Measurements from ENCODE around the gene NEBL.
"Not testable (repeated sequence)": the region's sequence is repeated elsewhere in the genome, so short reads cannot be mapped to it uniquely, and the experiment has no call there.

NEBL gene

GRCh38 chr10:20897146-20897825 is at the start of gene NEBL:
Gene NEBL, minus strand, starts transcription at chr10:20897311. Its CDS starts 106 bp downstream, at chr10:20897205.
- no peak for DNase-seq

DNA sequence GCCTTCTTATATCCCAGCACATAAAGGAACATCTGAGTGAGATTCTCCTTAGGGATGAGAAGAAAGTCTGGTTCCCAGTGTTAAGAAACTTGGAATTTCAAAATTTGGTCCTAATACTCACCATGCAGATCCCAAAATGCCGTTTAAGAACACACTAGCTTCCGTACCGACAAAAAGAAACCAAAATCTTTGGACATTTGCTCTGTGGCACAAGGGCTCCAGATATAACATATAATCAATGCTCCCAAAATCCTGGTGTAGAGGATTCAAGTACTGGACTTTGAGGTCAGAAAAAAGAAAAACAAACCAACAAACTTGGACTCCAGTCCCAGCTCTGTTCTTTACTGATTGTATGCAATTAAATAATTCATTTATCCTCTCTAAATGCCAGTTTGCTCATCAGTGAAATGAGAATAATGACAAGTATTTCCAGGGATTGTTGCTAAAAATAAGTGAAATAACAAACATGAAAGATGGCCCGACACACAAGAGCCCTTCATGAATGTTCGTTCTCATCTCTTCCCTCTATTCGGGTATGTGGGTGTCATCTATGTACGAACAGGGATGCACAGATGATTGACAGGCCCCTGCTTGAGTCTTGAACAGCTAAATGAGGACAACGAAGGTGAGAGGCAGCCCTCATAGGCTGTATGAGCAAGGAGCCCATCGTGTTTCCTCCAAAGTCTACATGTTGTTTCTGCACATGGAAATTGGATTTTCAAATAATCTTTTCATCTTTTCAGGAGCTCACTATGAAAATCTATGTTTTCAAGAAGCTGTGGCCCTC is 48.6 kb upstream of the NEBL start:
- no peak for DNase-seq

DNA sequence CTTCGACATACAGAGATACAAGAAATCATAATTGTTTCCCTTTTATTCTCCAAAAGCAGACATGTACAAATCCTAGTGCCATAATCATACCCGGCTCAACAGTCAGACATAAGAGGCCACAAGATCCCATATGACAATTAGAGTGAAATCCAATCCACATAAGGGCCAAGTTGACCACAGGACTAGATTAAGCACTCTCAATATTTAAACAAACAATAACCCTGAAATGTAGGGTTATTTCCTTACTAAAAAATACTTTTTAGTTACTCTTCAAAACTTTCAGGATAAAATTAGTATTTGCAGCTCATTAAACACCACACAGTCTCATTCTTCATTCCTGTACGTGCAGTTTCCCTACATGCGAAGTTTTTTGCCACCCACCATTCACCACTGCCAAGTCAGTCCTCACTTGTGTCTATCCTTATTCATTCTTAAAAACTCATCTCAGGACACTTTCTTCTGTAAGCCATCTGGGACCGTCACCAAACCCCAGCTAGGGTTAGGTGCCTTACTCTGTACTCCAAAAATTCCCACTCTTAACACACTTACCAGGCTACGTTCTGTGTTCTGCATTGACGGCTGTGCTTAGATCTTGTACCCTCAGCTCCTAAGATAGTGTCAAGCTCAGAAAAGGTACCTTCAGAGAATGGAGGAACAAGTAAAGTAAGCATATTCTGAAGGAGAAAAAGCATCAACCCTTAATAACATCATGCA is 47.8 kb upstream of the NEBL start:
- DNase-seq, result no peak

DNA sequence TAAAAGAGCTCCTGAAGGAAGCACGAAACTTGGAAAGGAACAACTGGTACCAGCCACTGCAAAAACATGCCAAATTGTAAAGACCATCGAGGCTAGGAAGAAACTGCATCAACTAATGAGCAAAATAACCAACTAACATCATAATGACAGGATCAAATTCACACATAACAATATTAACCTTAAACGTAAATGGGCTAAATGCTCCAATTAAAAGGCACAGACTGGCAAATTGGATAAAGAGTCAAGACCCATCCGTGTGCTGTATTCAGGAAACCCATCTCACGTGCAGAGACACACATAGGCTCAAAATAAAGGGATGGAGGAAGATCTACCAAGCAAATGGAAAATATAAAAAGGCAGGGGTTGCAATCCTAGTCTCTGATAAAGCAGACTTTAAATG is 42.3 kb upstream of the NEBL start:
- DNase-seq, result not testable (repeated sequence)

DNA sequence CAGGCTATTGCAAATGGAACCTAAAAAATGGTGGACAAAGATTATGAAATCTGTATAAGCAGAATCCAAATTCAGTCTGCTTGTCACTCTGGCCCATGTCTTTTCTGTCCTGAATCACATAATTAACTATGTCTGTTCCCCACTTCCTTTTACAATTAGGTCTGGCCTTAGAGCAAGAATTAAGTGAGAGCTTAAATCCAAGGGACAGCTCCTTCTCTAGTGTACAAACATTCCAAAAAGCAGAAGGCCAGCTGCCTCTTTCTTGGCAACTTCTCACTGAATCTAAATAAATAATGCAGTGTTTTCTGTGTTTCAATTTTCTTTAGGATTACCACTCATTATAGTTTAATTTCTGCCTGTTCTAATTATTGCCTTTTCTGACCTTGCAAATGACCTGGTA is 39.3 kb upstream of the NEBL start:
- DNase-seq, result no peak

DNA sequence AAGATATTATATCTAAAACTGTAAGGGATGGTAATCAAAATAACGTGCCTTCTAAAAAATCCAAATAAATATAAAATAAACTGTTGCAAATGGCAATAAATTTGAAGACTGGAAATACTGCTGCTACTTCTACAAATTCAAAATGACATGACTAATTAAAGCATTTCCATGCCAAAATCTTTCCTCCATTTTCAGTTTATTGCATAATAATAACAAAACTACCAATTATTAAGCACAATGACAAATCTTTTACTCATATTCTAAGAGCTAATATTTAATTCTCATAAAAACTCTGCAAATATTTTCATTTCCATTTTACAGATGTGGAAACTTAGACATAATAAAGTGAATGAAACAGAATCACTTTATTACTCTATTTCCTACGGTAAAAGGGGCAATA is 38.8 kb upstream of the NEBL start:
- DNase-seq, result no peak

- DNase-seq, result no peak
Observed at GRCh38 chr10:20935301-20935700, 38.2 kb upstream of the NEBL start.

DNA sequence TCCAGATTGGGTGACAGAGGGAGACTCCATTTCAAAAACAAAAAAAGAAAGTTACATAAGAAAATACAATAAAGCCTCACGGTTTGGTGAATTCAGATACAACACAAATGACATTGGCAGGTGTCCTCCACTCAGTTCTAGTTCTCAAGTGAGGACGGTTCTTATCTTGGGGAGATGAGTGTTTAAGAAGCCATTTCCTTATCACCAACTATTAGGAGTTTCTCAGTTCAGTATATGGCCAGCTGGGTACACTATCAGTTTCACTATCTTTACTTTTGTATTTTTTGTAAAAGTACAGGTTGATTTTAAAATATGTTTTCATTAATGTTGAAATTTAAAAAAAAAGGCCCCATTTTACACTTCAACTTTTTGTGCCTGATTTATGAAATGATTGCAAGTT is 36.6 kb upstream of the NEBL start:
- no peak for DNase-seq

DNA sequence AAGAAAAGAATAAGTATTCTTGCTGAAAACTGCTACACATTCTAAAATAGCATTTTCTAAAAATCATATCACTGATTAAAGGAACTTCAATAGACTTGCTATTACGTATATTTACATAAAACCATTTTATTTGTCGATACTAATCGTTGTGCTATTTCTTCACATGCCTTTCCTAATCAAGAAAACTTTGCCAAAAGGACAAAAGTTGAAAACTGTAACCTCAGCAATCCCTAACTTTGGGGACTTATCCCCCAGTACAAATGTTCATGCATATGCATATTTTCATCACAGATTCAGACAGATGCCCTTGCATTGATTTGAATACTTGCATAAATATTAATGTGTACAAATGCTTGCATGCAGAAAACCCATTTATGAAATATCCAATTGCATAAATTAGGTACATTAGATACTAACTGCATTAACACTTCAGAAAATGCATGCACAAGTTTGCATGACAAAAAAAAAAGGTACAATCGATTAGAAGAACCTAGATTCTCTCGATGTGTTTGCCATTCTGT is 35.6 kb upstream of the NEBL start:
- DNase-seq, result no peak

DNA sequence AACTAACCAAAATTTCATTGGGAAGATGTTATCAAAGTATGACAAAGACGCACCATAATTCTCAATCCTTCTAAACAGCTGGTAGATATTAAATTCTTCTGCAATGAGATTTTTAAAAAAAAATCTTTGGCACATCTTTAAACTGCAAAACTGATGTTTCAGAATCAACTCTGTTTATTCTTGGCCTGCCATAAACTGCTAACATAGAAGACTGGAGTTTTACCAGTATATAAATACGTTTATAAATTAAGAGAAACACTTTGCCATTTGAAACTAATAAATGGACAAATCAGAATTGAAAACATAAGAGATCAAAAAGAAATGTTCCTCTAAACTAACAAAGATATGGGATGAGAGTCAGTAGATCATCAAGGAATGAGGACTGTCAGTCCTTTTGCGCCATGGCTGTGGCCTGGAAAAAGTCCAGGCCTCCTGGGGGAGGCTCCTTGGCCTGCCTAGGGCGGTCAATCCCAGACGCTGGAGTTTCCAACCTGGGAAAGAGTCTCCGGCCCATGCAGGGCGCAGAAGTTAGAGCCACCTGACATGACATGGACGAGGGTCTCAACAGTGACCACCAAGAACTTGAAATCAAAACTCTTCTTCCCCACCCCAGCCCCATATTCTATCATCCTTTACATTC is 34.2 kb upstream of the NEBL start:
- DNase-seq, result no peak

DNA sequence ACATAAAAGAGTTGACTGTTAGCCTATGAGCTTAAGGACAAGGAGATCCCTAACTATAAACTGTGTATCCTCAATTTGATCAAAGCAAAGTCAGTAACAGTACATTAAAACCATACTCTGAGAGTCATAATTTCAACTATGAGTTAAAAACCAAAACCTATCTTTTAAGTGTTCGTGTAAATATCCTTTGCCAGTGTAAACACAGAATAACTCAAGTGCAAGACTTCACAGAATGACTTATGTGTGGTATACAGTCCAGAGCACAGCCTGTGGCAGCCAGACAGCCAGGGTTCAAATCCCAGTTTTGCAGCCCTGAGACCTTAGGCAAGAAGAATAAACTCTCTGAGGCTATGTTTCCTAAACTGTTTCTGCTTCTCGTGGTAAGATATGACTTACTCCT is 30.3 kb upstream of the NEBL start:
- no peak for DNase-seq

DNA sequence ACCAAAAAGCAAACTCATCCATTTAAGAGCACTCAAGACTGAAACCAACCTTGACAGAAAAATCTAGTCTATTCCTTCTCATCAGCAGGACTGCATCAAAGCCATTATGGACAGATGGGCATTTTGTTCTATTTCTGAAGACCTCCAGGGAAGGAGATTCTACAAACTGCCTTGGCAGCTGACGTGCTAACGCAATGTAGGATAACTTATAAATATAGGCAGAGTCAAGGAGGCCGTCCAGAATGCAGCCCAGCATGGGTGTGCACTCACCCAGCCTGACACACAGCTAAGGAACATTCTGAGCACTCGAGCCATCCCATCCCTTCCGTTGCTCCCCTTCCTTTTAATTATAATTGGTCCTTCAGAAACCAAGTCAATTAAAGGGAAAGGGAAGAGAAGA is 25.3 kb upstream of the NEBL start:
- DNase-seq, result no peak

- DNase-seq, result no peak
Observed at GRCh38 chr10:20922033-20922432, 24.9 kb upstream of the NEBL start.

GRCh38 chr10:20920061-20920460 is 22.9 kb upstream of the NEBL start:
- no peak for DNase-seq

- DNase-seq, result no peak
Observed at GRCh38 chr10:20919481-20919880, 22.4 kb upstream of the NEBL start.

DNA sequence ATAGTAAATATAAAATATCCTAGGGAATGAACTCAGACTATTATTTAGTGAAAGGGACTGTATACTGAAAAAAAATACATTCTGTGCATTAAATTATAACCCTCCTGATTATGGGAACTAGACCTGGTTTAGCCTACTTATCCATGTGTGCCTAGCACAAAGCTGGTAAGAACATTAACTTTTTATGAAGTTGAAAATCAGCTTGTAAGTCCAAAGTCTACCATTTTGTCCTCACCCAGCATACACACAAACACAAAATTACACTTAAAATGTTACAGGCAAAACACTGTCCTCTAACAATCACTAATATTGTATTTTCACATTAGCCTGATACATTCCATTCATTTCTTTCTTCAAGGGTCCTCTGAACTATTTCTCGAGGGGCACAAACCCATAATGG is 19.9 kb upstream of the NEBL start:
- no peak for DNase-seq

DNA sequence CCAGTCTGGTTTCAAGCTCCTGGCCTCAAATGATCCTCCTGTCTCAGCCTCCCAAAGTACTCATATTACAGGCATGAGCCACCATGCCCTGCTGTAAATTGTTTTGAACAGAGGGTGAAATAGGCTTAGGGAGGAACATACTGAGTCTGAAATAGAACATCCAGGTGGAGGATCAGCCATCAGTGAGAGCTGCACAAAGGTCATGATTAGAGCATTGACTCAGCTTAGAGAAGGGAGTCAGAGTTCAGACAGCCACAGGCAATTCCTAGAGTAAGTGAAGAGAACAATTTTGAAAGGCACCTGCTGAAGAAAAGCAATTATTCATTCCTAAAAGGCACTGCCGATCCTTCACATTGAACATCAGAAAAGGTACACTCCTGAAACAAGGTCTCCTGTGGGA is 15.9 kb upstream of the NEBL start:
- no peak for DNase-seq

DNA sequence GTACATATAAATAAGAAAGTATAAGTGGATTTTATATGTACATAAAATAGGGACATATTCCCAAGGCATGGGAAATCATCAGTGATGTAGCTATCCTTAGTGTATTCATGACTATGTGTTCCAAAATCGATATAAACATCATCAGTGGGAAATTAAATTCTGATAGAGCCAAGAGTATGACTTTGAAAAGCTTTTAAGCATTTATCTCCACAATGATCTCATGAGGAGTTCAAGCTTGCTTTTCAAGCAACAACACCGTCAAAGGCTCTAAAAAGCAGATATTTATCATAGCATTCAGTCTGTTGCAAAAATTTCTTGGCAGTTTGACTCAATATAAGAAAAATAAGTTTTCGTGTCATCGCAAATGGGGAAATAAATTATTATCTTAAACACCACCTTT is 14.5 kb upstream of the NEBL start:
- no peak for DNase-seq

DNA sequence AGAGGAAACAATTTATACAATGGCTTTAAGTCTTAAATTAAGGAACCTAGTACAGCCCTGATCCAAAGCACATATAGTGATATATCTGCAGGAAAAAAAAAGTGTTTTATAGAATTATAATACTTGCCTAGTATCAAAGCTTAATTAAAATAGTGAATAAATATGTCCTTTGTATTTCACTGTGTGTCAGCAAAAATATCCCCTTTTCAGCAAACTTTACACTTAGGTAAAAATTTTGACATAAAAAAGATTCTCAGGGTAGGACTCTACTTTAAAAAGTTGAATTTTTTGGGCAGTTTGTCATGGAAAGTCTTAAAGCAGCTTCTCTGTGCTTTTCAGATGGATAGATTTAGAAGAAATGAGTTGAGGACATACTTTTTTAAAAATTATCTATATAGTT is 12.7 kb upstream of the NEBL start:
- DNase-seq, result no peak

DNA sequence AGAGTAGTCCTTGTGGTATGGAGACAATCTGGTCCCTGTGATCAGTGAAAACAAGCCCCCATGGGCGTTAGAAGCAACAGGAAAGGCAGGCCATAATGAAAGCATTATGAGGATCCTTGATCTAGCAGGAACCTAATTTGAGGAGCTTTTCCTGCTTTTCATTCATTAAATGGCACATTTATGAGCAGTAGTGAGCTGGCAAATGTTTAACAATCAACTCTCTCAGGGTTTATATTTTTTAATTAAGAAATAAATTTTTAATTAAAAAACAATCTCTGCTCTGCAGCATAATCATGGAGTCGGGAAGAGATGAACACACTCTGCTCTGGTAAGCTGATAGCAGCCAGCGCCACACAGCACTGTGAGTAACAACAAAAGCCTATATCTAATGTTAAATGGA is 11.3 kb upstream of the NEBL start:
- no peak for DNase-seq

GRCh38 chr10:20903635-20904390 is 6.7 kb upstream of the NEBL start:
- no peak for DNase-seq

DNA sequence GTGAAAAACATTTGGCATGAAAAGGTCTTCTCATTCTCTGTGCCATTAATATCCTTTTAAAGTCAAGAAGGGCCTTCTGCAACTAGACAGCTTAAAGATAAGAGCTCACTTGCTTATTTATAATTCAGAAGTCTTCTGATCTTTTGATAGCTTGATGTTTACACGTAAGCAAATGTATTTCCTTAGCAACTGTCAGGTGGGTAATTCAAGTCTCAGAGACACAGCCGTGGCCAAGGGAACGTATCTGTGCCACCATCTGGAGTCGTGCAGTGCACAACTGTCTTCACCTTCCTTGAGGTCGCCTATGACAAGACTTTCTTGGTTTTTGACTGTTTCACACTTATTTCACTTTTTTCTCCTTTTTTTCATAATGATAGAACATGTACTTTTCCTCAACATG is 4.0 kb upstream of the NEBL start:
- DNase-seq, result no peak
